Subcutaneous abdominal adipose tissue (tissue), 5 donors: ENCODE results near the gene RANBP17.
A peak's percentile ranks its signal among the peaks of the same experiment; 100 is the strongest.

Source experiments
- H3K27ac ChIP-seq: one replicate; pipeline ENCODE4 v1.7.0; 2013; ENCODE audit warnings: low read depth, mild to moderate bottlenecking, inconsistent platforms, low read length, moderate library complexity
- H3K27me3 ChIP-seq, 5 donors: one replicate each; pipeline ENCODE4 v1.7.0; 2013; ENCODE audit warnings: low read length in 5 of 5, inconsistent platforms in 1 of 5; ENCODE audit not compliant: control insufficient read depth in 5 of 5, insufficient read depth in 4 of 5
- H3K36me3 ChIP-seq, 5 donors: one replicate each; pipeline ENCODE4 v1.7.0; 2013; ENCODE audit warnings: low read length in 5 of 5; ENCODE audit not compliant: control insufficient read depth in 5 of 5, insufficient read depth in 5 of 5
- H3K4me1 ChIP-seq, 5 donors: one replicate each; pipeline ENCODE4 v1.7.0; 2013; ENCODE audit warnings: low read length in 5 of 5, mild to moderate bottlenecking in 3 of 5, moderate library complexity in 1 of 5; ENCODE audit not compliant: control insufficient read depth in 5 of 5, insufficient read depth in 5 of 5
- H3K4me3 ChIP-seq, 5 donors: one replicate each; pipeline ENCODE4 v1.7.0; 2013; ENCODE audit warnings: low read length in 5 of 5, low read depth in 1 of 5
- H3K9ac ChIP-seq, 5 donors: one replicate each; pipeline ENCODE4 v1.7.0; 2013; ENCODE audit warnings: low read length in 5 of 5, mild to moderate bottlenecking in 4 of 5, moderate library complexity in 3 of 5
- H3K9me3 ChIP-seq, 5 donors: one replicate each; pipeline ENCODE4 v1.7.0; 2013; ENCODE audit warnings: low read length in 5 of 5; ENCODE audit not compliant: control insufficient read depth in 5 of 5
- donor health status: healthy.
- donor health status: healthy.
- donor health status: healthy.
- donor health status: healthy.
- donor health status: healthy.

Gene RANBP17

GRCh38 chr5:171313481-171314206, 451.8 kb downstream of the RANBP17 start:
- no peaks in the 10 kb centered on the region for H3K36me3 ChIP-seq
- H3K27me3 ChIP-seq: peaks cover 69 to 93% (median 82%) of the 10 kb centered on the region in 5 donors
- H3K27ac ChIP-seq: no peak overlapping the region
- H3K4me3 ChIP-seq: no peak overlapping the region
- no peak overlapping the region for H3K9ac ChIP-seq
- no peaks in the 10 kb centered on the region for H3K9me3 ChIP-seq
- peaks cover 0 to 73% (median 60%) of the 10 kb centered on the region in 5 donors for H3K4me1 ChIP-seq

GRCh38 chr5:171314728-171315385, 453.0 kb downstream of the RANBP17 start:
- H3K4me1 ChIP-seq: peaks cover 0 to 63% (median 50%) of the 10 kb centered on the region in 5 donors
- peak overlapping the region in 3 of 5 donors; percentile 31 to 51 (median 48) for H3K4me3 ChIP-seq
- H3K9ac ChIP-seq: no peak overlapping the region
- peaks cover 64 to 89% (median 77%) of the 10 kb centered on the region in 5 donors for H3K27me3 ChIP-seq
- H3K27ac ChIP-seq: no peak overlapping the region
- no peaks in the 10 kb centered on the region for H3K9me3 ChIP-seq
- H3K36me3 ChIP-seq: no peaks in the 10 kb centered on the region

GRCh38 chr5:171315386-171315891, 453.6 kb downstream of the RANBP17 start:
- peaks cover 0 to 60% (median 50%) of the 10 kb centered on the region in 5 donors for H3K4me1 ChIP-seq
- H3K36me3 ChIP-seq: no peaks in the 10 kb centered on the region
- H3K9me3 ChIP-seq: no peaks in the 10 kb centered on the region
- H3K27ac ChIP-seq: no peak overlapping the region
- no peak overlapping the region for H3K9ac ChIP-seq
- H3K27me3 ChIP-seq: peaks cover 68 to 90% (median 79%) of the 10 kb centered on the region in 5 donors
- peak overlapping the region in 4 of 5 donors; percentile 27 to 51 (median 40) for H3K4me3 ChIP-seq

GRCh38 chr5:171315925-171316257, 454.1 kb downstream of the RANBP17 start:
- H3K36me3 ChIP-seq: no peaks in the 10 kb centered on the region
- peak overlapping the region in 2 of 5 donors; percentile 3 to 51 for H3K4me3 ChIP-seq
- H3K9me3 ChIP-seq: no peaks in the 10 kb centered on the region
- H3K27ac ChIP-seq: no peak overlapping the region
- peaks cover 65 to 87% (median 75%) of the 10 kb centered on the region in 5 donors for H3K27me3 ChIP-seq
- peaks cover 0 to 56% (median 47%) of the 10 kb centered on the region in 5 donors for H3K4me1 ChIP-seq
- no peak overlapping the region for H3K9ac ChIP-seq

GRCh38 chr5:171316258-171317121, 454.7 kb downstream of the RANBP17 start:
- Histone ChIP-seq H3K36me3 (no peaks in the 10 kb centered on the region), H3K4me3 (peak overlapping the region in 4 of 5 donors; percentile 3 to 48 (median 14)), H3K27me3 (peaks cover 59 to 84% (median 69%) of the 10 kb centered on the region in 5 donors), H3K4me1 (peaks cover 0 to 50% (median 41%) of the 10 kb centered on the region in 5 donors), H3K9me3 (no peaks in the 10 kb centered on the region), H3K27ac (no peak overlapping the region), H3K9ac (no peak overlapping the region)

- H3K4me3 ChIP-seq: no peak overlapping the region
Observed at GRCh38 chr5:171317230-171317629, 455.4 kb downstream of the RANBP17 start.

GRCh38 chr5:171318026-171318425, 456.2 kb downstream of the RANBP17 start:
- Histone ChIP-seq H3K27me3 (peaks cover 54 to 74% (median 61%) of the 10 kb centered on the region in 5 donors), H3K27ac (no peak overlapping the region), H3K36me3 (no peaks in the 10 kb centered on the region), H3K4me1 (peaks cover 0 to 38% (median 28%) of the 10 kb centered on the region in 5 donors), H3K4me3 (no peak overlapping the region), H3K9ac (no peak overlapping the region), H3K9me3 (no peaks in the 10 kb centered on the region)

More at GRCh38 chr5:171317230-171317629, 455.4 kb downstream of the RANBP17 start:
- Histone ChIP-seq H3K27me3 (peaks cover 57 to 81% (median 69%) of the 10 kb centered on the region in 5 donors), H3K4me1 (peaks cover 0 to 45% (median 36%) of the 10 kb centered on the region in 5 donors), H3K27ac (no peak overlapping the region), H3K9me3 (no peaks in the 10 kb centered on the region), H3K9ac (no peak overlapping the region), H3K36me3 (no peaks in the 10 kb centered on the region)

GRCh38 chr5:171321447-171321846, 459.6 kb downstream of the RANBP17 start:
- Histone ChIP-seq H3K4me3 (no peak overlapping the region), H3K9me3 (no peaks in the 10 kb centered on the region), H3K4me1 (peaks cover 0 to 17% (median 14%) of the 10 kb centered on the region in 5 donors), H3K9ac (no peak overlapping the region), H3K36me3 (no peaks in the 10 kb centered on the region), H3K27me3 (peaks cover 31 to 55% (median 41%) of the 10 kb centered on the region in 5 donors), H3K27ac (no peak overlapping the region)

GRCh38 chr5:171322527-171322926, 460.7 kb downstream of the RANBP17 start:
- H3K9me3 ChIP-seq: no peaks in the 10 kb centered on the region
- peaks cover 0 to 7% (median 4%) of the 10 kb centered on the region in 5 donors for H3K4me1 ChIP-seq
- no peak overlapping the region for H3K4me3 ChIP-seq
- no peak overlapping the region for H3K27ac ChIP-seq
- no peaks in the 10 kb centered on the region for H3K36me3 ChIP-seq
- no peak overlapping the region for H3K9ac ChIP-seq
- H3K27me3 ChIP-seq: peaks cover 22 to 44% (median 30%) of the 10 kb centered on the region in 5 donors
